Activated T-cell treated with anti-CD3 and anti-CD28 coated beads, Interleukin-2, amount 50 U/mL, for 48 hours (primary cell): ENCODE measurements around the gene PTGDS.

Experiments
- DNase-seq, 2 experiments: peaks; one replicate each; pipeline ENCODE4 v3.0.0-alpha.2; 2020

The PTGDS gene

GRCh38 chr9:136977223-136977622 is at the start of gene PTGDS:
Gene PTGDS (plus strand): TSS chr9:136977504. CDS start chr9:136977579, 75 bp downstream.
- DNase-seq = no peak

- DNase-seq = no peak
Measured at GRCh38 chr9:136928591-136928990, 48.7 kb upstream of the PTGDS start.

GRCh38 chr9:136930014-136930413 is 47.3 kb upstream of the PTGDS start:
- DNase-seq = no peak

- no peak for DNase-seq
Measured at GRCh38 chr9:136931611-136932130, 45.6 kb upstream of the PTGDS start.

GRCh38 chr9:136934277-136934676 is 43.0 kb upstream of the PTGDS start:
- DNase-seq = no peak

- no peak for DNase-seq
Measured at GRCh38 chr9:136935651-136936050, 41.7 kb upstream of the PTGDS start.

- DNase-seq = no peak
Measured at GRCh38 chr9:136936645-136937170, 40.6 kb upstream of the PTGDS start.

GRCh38 chr9:136937186-136938001 is 39.9 kb upstream of the PTGDS start:
- no peak for DNase-seq

- no peak for DNase-seq
Measured at GRCh38 chr9:136939431-136939995, 37.8 kb upstream of the PTGDS start.

- DNase-seq = no peak
Measured at GRCh38 chr9:136939996-136940525, 37.2 kb upstream of the PTGDS start.

GRCh38 chr9:136940526-136941230 is 36.6 kb upstream of the PTGDS start:
- DNase-seq = no peak

GRCh38 chr9:136941231-136942111 is 35.8 kb upstream of the PTGDS start:
- DNase-seq = no peak

GRCh38 chr9:136942112-136942880 is 35.0 kb upstream of the PTGDS start:
- no peak for DNase-seq

- no peak for DNase-seq
Measured at GRCh38 chr9:136942881-136943230, 34.4 kb upstream of the PTGDS start.

GRCh38 chr9:136943291-136944211 is 33.8 kb upstream of the PTGDS start:
- peak; percentile 57 to 69 for DNase-seq

- no peak for DNase-seq
Measured at GRCh38 chr9:136944212-136944518, 33.1 kb upstream of the PTGDS start.

- peak; percentile 98 for DNase-seq
Measured at GRCh38 chr9:136944519-136945332, 32.6 kb upstream of the PTGDS start, which contains the start of the genes C8G and FBXW5. Gene C8G (plus strand): TSS chr9:136945243. CDS start chr9:136945321, 78 bp downstream. Gene FBXW5 (minus strand): TSS chr9:136944738. CDS start chr9:136944083, 655 bp downstream.

- DNase-seq = no peak
Measured at GRCh38 chr9:136945333-136946227, 31.7 kb upstream of the PTGDS start.
